T-cell (primary cell): ENCODE data around the gene PRR5. TPM values are rescaled to one million over a fixed set of nuclear protein-coding genes. Genes with fewer than 3 reads are reported as not detected.

ENCODE experiments used
- ATAC-seq, 4 experiments: fragments of 200-7000 bp in 3 of 4; fragments of 150-1000 bp in 1 of 4; cut with Tn5 transposase; replicated peaks in 1 of 4; 1 replicate in 3 of 4; 2 replicates in 1 of 4; pipeline ENCODE4 v1.10.0; 2021; ENCODE audit warnings: moderate library complexity in 3 of 4, mild to moderate bottlenecking in 2 of 4, moderate number of reproducible peaks in 1 of 4
- CTCF ChIA-PET, 2 donors: fragments of 300-600 bp; sonication (Branson Sonifier 250); formaldehyde crosslinking; loops; one replicate each; lab custom pipeline; 2022; ENCODE audit warnings: antibody characterized with exemption in 2 of 2; lab: Charles Lee
- POLR2A ChIA-PET, 2 donors: fragments of 300-600 bp; sonication (Branson Sonifier 250); formaldehyde crosslinking; loops; one replicate each; lab custom pipeline; 2022; ENCODE audit warnings: antibody characterized with exemption in 2 of 2; lab: Charles Lee
- DNase-seq, 35 experiments: peaks; one replicate each; pipeline versions ENCODE4 v3.0.0 to v3.0.0-alpha.2; 2013 to 2023
- H3K27ac ChIP-seq: one replicate; pipeline ENCODE4 v1.5.1; 2013; ENCODE audit warnings: low read length
- H3K27me3 ChIP-seq, 2 experiments: replicated peaks in 1 of 2; 1 replicate in 1 of 2; 2 replicates in 1 of 2; pipeline versions ENCODE4 v1.6.1 to v1.7.0; 2013; ENCODE audit warnings: low read length in 1 of 2, mixed read lengths in 1 of 2; ENCODE audit not compliant: control insufficient read depth in 2 of 2, insufficient read depth in 2 of 2; ENCODE audit errors: extremely low read depth in 1 of 2
- H3K36me3 ChIP-seq, 2 donors: 1 replicate in 1 of 2; 2 replicates in 1 of 2; pipeline versions ENCODE4 v1.6.1 to v1.7.0; 2013; ENCODE audit warnings: low read length in 1 of 2; ENCODE audit not compliant: control insufficient read depth in 2 of 2, insufficient read depth in 1 of 2; ENCODE audit errors: extremely low read depth in 1 of 2
- H3K4me1 ChIP-seq, 2 experiments: 1 replicate in 1 of 2; 2 replicates in 1 of 2; pipeline versions ENCODE4 v1.6.1 to v1.7.0; 2013; ENCODE audit warnings: low read length in 2 of 2, mixed read lengths in 1 of 2; ENCODE audit not compliant: insufficient read depth in 2 of 2, control insufficient read depth in 1 of 2; ENCODE audit errors: extremely low read depth in 1 of 2
- H3K4me3 ChIP-seq, 2 donors: 1 replicate in 1 of 2; 2 replicates in 1 of 2; pipeline versions ENCODE4 v1.5.1 to v1.7.0; 2013; ENCODE audit warnings: mild to moderate bottlenecking in 2 of 2, low read length in 1 of 2, moderate library complexity in 1 of 2; ENCODE audit not compliant: control insufficient read depth in 1 of 2; ENCODE audit errors: extremely low read depth in 1 of 2
- H3K9me3 ChIP-seq: 2 replicates; pipeline ENCODE4 v1.7.0; 2013
- H3K27ac Mint-ChIP-seq, 2 donors: one replicate each; pipeline ENCODE4 v1.8.0; 2020 to 2021; ENCODE audit warnings: mild to moderate bottlenecking in 2 of 2, mixed read lengths in 2 of 2
- H3K27me3 Mint-ChIP-seq, 2 donors: one replicate each; pipeline ENCODE4 v1.8.0; 2021 to 2022; ENCODE audit warnings: mixed read lengths in 2 of 2
- H3K36me3 Mint-ChIP-seq: one replicate; pipeline ENCODE4 v1.8.0; 2021; ENCODE audit warnings: mixed read lengths
- H3K4me1 Mint-ChIP-seq, 3 donors: one replicate each; pipeline ENCODE4 v1.8.0; 2020 to 2022; ENCODE audit warnings: mixed read lengths in 3 of 3, mild to moderate bottlenecking in 1 of 3
- H3K4me3 Mint-ChIP-seq, 3 donors: one replicate each; pipeline ENCODE4 v1.8.0; 2020 to 2022; ENCODE audit warnings: mild to moderate bottlenecking in 3 of 3, mixed read lengths in 3 of 3, moderate library complexity in 3 of 3
- H3K9me3 Mint-ChIP-seq, 3 donors: one replicate each; pipeline ENCODE4 v1.8.0; 2020 to 2022; ENCODE audit warnings: mixed read lengths in 3 of 3
- WGBS: methylation state at CpG from one replicate; pipeline ENCODE4 v1.1.5; 2013; ENCODE audit warnings: missing lambda C conversion rate; ENCODE audit not compliant: insufficient coverage; 5-methylcytosine and 5-hydroxymethylcytosine counted together
- total RNA-seq, 35 experiments: library from RNA in 6 of 35; stranded (reverse) in 6 of 35; fragments of 120-200 nt in 1 of 35; gene quantifications; one replicate each; pipeline versions ENCODE4 v1.2.1 to v1.2.4 and lab custom pipeline; 2013 to 2026

PRR5 gene
- total RNA-seq, 5 donors from 2014 or later (not counting 1 experiment from before 2014, with no cell fraction given): 37.0 to 64.0 (median 58.7) TPM

GRCh38 chr22:44706488-44706887 lies 4.5 kb downstream of the PRR5 start:
- Mint-ChIP-seq H3K4me1 (peaks cover 14 to 59% (median 42%) of the 10 kb centered on the region in 3 donors), H3K36me3 (no peaks in the 10 kb centered on the region), H3K27me3 (no peaks in the 10 kb centered on the region), H3K27ac (no peak overlapping the region), H3K9me3 (no peaks in the 10 kb centered on the region), H3K4me3 (no peak overlapping the region)
- Histone ChIP-seq H3K4me1 (peaks cover 6 to 89% of the 10 kb centered on the region in 2 experiments), H3K4me3 (no peak overlapping the region), H3K9me3 (no peaks in the 10 kb centered on the region), H3K27me3 (peaks cover 0 to 8% of the 10 kb centered on the region in 2 experiments), H3K36me3 (peaks cover 0 to 5% of the 10 kb centered on the region in 2 donors), H3K27ac (no peak overlapping the region)
- ATAC-seq: no peak
- POLR2A ChIA-PET: no interaction called here
- WGBS: no CpG with 5 or more reads among the region's 8 CpGs
- CTCF ChIA-PET: no interaction called here
- no peak for DNase-seq

DNA sequence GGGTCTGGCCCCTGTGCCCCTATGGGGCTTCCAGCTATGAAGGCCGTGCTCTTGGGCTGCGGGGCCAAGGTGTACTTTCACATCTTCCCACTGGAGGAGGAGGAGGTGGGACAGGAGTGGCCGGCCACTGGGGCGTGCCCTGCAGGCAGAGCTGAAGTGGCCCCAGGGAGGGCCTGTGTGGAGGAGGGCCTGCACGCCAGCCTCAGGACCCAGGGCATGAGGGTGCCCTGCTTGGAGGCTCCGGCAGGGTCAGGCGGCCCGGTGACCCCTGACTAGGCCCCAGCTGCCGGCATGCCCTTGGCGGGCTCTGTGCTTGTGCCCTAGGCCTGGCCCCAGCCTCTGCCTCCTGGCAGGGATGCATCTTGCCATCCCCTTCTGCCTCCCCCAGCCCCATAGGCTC lies 5.2 kb downstream of the PRR5 start:
- CTCF ChIA-PET: no interaction called here
- peaks cover 13 to 58% (median 42%) of the 10 kb centered on the region in 3 donors for H3K4me1 Mint-ChIP-seq
- Histone ChIP-seq H3K4me3 (no peak overlapping the region), H3K27me3 (peaks cover 0 to 8% of the 10 kb centered on the region in 2 experiments), H3K4me1 (peaks cover 4 to 92% of the 10 kb centered on the region in 2 experiments), H3K27ac (peak overlapping the region; percentile 18), H3K9me3 (no peaks in the 10 kb centered on the region), H3K36me3 (peaks cover 0 to 5% of the 10 kb centered on the region in 2 donors)
- ATAC-seq (no peak), DNase-seq (no peak)
- no peaks in the 10 kb centered on the region for H3K27me3 Mint-ChIP-seq
- 98% methylated on average over 9 of the region's 10 CpGs for WGBS
- H3K9me3 Mint-ChIP-seq: no peaks in the 10 kb centered on the region
- H3K4me3 Mint-ChIP-seq: no peak overlapping the region
- no peak overlapping the region for H3K27ac Mint-ChIP-seq
- no peaks in the 10 kb centered on the region for H3K36me3 Mint-ChIP-seq
- POLR2A ChIA-PET: no interaction called here

DNA sequence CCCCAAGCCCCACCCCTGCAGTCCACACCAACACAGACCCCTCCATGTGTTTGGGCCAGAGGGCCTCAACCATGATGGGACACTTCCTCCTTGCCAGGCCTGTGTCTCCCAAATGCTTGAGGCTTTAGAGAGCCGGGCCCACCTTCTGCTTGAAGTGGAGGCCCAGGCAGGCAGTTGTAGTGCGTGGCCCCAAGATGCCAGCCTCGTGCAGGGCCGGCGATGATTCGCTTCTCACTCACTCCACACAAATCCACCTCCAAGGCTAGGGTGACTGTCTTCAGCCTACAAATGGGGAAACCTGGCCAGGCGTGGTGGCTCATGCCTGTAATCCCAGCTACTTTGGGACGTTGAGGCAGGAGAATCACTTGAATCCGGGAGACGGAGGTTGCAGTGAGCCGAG lies 5.7 kb downstream of the PRR5 start:
- Mint-ChIP-seq H3K9me3 (no peaks in the 10 kb centered on the region), H3K4me1 (peaks cover 19 to 63% (median 48%) of the 10 kb centered on the region in 3 donors), H3K27ac (no peak overlapping the region), H3K4me3 (no peak overlapping the region), H3K36me3 (no peaks in the 10 kb centered on the region), H3K27me3 (no peaks in the 10 kb centered on the region)
- CTCF ChIA-PET: no interaction called here
- 94% methylated on average over 9 of the region's 11 CpGs for WGBS
- peaks cover 0 to 5% of the 10 kb centered on the region in 2 donors for H3K36me3 ChIP-seq
- H3K27me3 ChIP-seq: peaks cover 0 to 8% of the 10 kb centered on the region in 2 experiments
- no peak overlapping the region for H3K4me3 ChIP-seq
- no peaks in the 10 kb centered on the region for H3K9me3 ChIP-seq
- no peak for DNase-seq
- no peak overlapping the region for H3K27ac ChIP-seq
- ATAC-seq: no peak
- POLR2A ChIA-PET: no interaction called here
- peaks cover 4 to 97% of the 10 kb centered on the region in 2 experiments for H3K4me1 ChIP-seq

- Mint-ChIP-seq H3K27me3 (no peaks in the 10 kb centered on the region), H3K27ac (peak overlapping the region; percentile 49 to 85), H3K4me3 (peak overlapping the region; percentile 39 to 62 (median 61)), H3K9me3 (no peaks in the 10 kb centered on the region), H3K4me1 (peaks cover 14 to 50% (median 39%) of the 10 kb centered on the region in 3 donors), H3K36me3 (no peaks in the 10 kb centered on the region)
- peak overlapping the region; percentile 60 for H3K27ac ChIP-seq
- peaks cover 0 to 87% of the 10 kb centered on the region in 2 experiments for H3K4me1 ChIP-seq
- 75% methylated on average over 2 of the region's 12 CpGs for WGBS
- H3K9me3 ChIP-seq: no peaks in the 10 kb centered on the region
- peak; percentile 39 to 68 (median 54) for ATAC-seq
- H3K4me3 ChIP-seq: peak overlapping the region in 1 of 2 donors; percentile 35
- no peaks in the 10 kb centered on the region for H3K27me3 ChIP-seq
- CTCF ChIA-PET: interaction anchor here in 1 of 2 donors (0.6 to 1.4 kb wide), 2 partner anchors 25 to 1445 kb away, joined by 3 to 6 read pairs; no protein-coding TSS in a partner anchor
- peaks cover 3 to 6% of the 10 kb centered on the region in 2 donors for H3K36me3 ChIP-seq
- peak in 30 of 35 experiments; percentile 12 to 79 (median 50) for DNase-seq
- POLR2A ChIA-PET: no interaction called here
Observed at GRCh38 chr22:44709881-44710392, 7.9 kb downstream of the PRR5 start.

DNA sequence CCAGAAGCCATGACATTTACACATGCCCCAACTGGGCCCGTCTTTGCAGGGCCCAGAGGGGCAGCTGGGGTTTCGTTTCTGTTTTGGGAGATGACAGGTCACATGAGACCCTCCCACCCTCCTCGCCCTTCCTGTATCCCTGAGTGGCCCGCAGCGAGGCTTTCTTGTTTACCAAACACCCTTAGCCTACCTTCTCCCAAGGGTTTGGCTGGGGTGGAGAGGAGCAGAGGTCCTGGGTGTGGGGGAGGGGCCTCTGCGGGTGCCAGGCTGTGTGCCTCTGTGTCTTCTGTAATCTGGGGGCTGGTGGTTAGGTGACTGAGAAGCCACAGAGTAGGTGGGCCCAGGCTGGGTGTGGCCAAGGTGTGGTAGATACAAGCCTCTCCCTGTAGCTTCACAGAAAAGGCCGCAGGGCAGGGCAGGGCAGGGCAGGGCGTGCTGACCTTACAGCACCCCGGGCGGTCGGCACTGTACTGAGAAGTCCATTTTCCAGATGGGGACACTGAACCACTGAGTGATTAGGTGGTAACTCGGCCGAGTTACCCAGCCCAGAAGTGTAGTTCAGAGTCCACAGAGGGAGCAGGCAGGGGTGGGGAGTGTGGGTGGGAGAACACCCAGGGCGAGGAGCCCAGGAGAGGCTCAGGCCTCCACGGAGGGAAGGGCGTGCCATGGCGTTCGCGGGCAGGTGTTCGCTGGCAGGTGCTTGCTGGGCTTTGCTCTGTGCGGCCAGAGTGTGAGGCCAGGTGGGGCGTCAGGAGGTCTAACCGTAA lies 8.7 kb downstream of the PRR5 start:
- DNase-seq: peak in 34 of 35 experiments; percentile 8 to 68 (median 40)
- H3K4me1 ChIP-seq: peaks cover 0 to 82% of the 10 kb centered on the region in 2 experiments
- peak overlapping the region; percentile 60 for H3K27ac ChIP-seq
- H3K36me3 Mint-ChIP-seq: no peaks in the 10 kb centered on the region
- ATAC-seq: peak; percentile 59 to 74 (median 70)
- ChIA-PET CTCF (interaction anchor here in 1 of 2 donors (0.6 to 1.4 kb wide), 2 partner anchors 26 to 1445 kb away, joined by 3 to 6 read pairs; no protein-coding TSS in a partner anchor), POLR2A (no interaction called here)
- H3K27ac Mint-ChIP-seq: peak overlapping the region; percentile 83 to 85
- no peaks in the 10 kb centered on the region for H3K27me3 ChIP-seq
- peak overlapping the region in 1 of 2 donors; percentile 35 for H3K4me3 ChIP-seq
- H3K4me3 Mint-ChIP-seq: peak overlapping the region; percentile 61 to 69 (median 62)
- H3K9me3 Mint-ChIP-seq: no peaks in the 10 kb centered on the region
- H3K36me3 ChIP-seq: peaks cover 4 to 13% of the 10 kb centered on the region in 2 donors
- H3K4me1 Mint-ChIP-seq: peaks cover 14 to 46% (median 37%) of the 10 kb centered on the region in 3 donors
- no peaks in the 10 kb centered on the region for H3K9me3 ChIP-seq
- no peaks in the 10 kb centered on the region for H3K27me3 Mint-ChIP-seq
- 53% methylated on average over 15 of the region's 23 CpGs for WGBS

GRCh38 chr22:44711241-44711560 lies 9.2 kb downstream of the PRR5 start:
- H3K36me3 ChIP-seq: peaks cover 7 to 16% of the 10 kb centered on the region in 2 donors
- ChIA-PET POLR2A (no interaction called here), CTCF (no interaction called here)
- no peaks in the 10 kb centered on the region for H3K36me3 Mint-ChIP-seq
- no peaks in the 10 kb centered on the region for H3K27me3 Mint-ChIP-seq
- H3K9me3 ChIP-seq: no peaks in the 10 kb centered on the region
- peak overlapping the region; percentile 43 to 85 for H3K27ac Mint-ChIP-seq
- peak overlapping the region; percentile 60 for H3K27ac ChIP-seq
- peaks cover 0 to 77% of the 10 kb centered on the region in 2 experiments for H3K4me1 ChIP-seq
- ATAC-seq (no peak), DNase-seq (no peak)
- H3K27me3 ChIP-seq: no peaks in the 10 kb centered on the region
- WGBS: 59% methylated on average over 4 of the region's 4 CpGs
- H3K9me3 Mint-ChIP-seq: no peaks in the 10 kb centered on the region
- no peak overlapping the region for H3K4me3 ChIP-seq
- H3K4me3 Mint-ChIP-seq: peak overlapping the region in 1 of 3 donors; percentile 61
- peaks cover 14 to 43% (median 34%) of the 10 kb centered on the region in 3 donors for H3K4me1 Mint-ChIP-seq
